ACHN (cell line): ENCODE measurements around the gene ALDH18A1.
A peak's percentile ranks its signal among the peaks of the same experiment; 100 is the strongest.

ENCODE experiments used
- DNase-seq: peaks from one replicate; pipeline ENCODE4 v3.0.0-alpha.2; 2015
- in situ Hi-C: cut with HindIII; loops from 2 replicates; pipeline ENCODE4 v1.10.0; 2017; ENCODE audit warnings: low sequenced_read_pairs, low pct_ligation_motif_present, low pct_unique_long_range_greater_than_20kb

ALDH18A1 gene

GRCh38 chr10:95562341-95562965, 94.1 kb downstream of the ALDH18A1 start:
- DNase-seq, result no peak
- in situ Hi-C loops, result no loop called here

- DNase-seq, result no peak
- in situ Hi-C loops, result no loop called here
Observed at GRCh38 chr10:95561864-95562177, 94.7 kb downstream of the ALDH18A1 start.

- DNase-seq, result peak; percentile 98
- in situ Hi-C loops, result no loop called here
Observed at GRCh38 chr10:95561177-95561863, 95.2 kb downstream of the ALDH18A1 start, which contains the start of gene SORBS1. SORBS1 (minus strand) TSS chr10:95561371; CDS start chr10:95441135, 120,236 bp downstream.

GRCh38 chr10:95560278-95561176, 96.0 kb downstream of the ALDH18A1 start:
- in situ Hi-C loops, result no loop called here

GRCh38 chr10:95559896-95560277, 96.6 kb downstream of the ALDH18A1 start:
- in situ Hi-C loops, result no loop called here
- no peak for DNase-seq

More at GRCh38 chr10:95560278-95561176, 96.0 kb downstream of the ALDH18A1 start:
- peak; percentile 24 for DNase-seq

- no peak for DNase-seq
- in situ Hi-C loops, result no loop called here
Observed at GRCh38 chr10:95559471-95559870, 97.0 kb downstream of the ALDH18A1 start.

GRCh38 chr10:95558593-95559320, 97.8 kb downstream of the ALDH18A1 start:
- in situ Hi-C loops, result no loop called here
- no peak for DNase-seq

GRCh38 chr10:95556994-95557767, 99.3 kb downstream of the ALDH18A1 start:
- no peak for DNase-seq
- in situ Hi-C loops, result no loop called here
